Activated T-helper 1 cell treated with anti-CD3 and anti-CD28 coated beads, Interleukin-2, amount 50 U/mL, for 16 hours (primary cell): ENCODE measurements around the gene HTRA3.
A peak's percentile ranks its signal among the peaks of the same experiment; 100 is the strongest.

ENCODE experiments used
- DNase-seq, 2 donors: peaks; one replicate each; pipeline ENCODE4 v3.0.0-alpha.2; 2020; ENCODE audit warnings: low read depth in 1 of 2, low spot score in 1 of 2

HTRA3 gene

DNA sequence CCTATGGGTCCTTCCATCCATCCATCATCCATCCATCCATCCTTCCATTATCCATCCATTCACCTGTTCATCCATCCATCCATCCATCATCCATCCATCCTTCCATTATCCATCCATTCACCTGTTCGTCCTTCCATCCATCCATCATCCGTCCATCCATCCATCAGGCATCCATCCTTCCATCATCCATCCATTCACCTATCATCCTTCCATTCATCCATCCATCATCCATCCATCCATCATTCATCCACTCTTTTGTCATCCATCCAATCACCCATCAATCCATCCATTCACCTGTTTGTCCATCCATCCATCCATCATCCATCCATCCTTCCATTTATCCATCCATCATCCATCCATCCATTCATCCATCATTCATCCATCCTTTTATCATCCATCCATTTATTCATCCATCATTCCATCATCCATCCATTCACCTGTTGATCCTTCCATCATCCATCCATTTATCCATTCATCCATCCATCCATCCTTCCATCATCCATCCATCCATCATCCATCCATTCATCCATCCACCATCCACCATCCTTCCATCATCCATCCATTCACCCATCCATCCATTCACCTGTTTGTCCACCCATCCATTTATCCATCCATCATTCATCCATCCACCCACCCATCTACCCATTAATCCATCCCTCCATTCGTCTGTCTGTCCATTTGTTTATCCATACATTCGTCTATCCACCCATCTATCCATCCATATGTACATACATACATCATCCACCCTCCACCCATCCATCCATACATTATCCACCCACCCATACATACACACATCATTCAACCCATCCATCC is 35.7 kb upstream of the HTRA3 start:
- no peak for DNase-seq

GRCh38 chr4:8234715-8235114 is 34.8 kb upstream of the HTRA3 start:
- no peak for DNase-seq

GRCh38 chr4:8235224-8235623 is 34.3 kb upstream of the HTRA3 start:
- DNase-seq, result no peak

- no peak for DNase-seq
Observed at GRCh38 chr4:8235686-8236085, 33.9 kb upstream of the HTRA3 start.

DNA sequence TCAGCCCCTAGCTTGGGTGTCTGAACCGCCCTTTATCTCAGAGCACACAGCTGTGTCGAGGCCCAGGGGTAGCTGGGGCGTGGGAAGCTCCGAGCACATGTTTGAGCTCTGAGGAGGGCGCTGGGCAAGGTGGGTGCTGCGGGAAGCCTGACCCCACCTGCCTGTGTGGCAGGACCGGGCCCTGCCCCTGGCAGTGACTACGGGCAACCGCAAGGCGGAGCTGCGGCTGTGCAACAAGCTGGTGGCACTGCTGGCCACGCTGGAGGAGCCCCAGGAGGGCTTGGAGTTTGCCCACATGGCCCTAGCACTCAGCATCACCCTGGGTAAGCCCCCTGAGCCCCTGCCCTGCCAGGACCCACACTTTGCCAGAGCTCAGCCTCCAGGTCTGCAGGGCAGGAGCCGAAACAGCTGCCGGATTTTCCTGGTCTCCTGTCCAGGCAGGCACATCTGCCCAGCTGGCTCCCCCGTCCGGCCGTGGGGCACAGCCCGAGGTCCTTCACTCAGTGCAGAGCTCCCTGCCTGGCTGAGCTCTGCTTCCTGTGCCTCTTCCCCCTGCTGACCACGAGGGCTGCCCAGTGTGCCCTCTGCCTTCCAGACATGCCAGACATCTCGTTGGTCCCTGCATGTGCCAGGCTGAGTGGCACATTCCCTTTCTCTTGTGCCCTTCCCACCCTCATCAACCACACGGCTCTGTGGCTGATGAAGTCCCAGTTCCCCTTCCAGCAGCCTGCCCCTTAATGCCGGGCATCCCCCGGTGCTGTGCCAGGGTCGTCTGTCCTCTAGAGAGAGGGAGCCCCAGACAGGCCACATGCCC is 33.2 kb upstream of the HTRA3 start:
- no peak for DNase-seq

DNA sequence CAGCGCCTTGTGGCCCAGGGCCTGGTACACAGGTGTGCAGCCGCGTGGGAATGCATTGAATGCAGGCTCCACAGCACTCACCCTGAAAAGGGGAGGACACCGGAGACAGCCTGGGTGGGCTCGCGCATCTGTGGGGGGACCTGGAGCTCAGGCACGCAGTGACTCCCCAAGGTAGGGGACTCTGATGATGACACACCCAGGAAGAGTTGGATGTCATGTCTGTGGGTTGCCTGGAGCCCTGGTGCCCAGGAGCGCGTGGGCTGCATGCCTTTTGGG is 32.7 kb upstream of the HTRA3 start:
- DNase-seq, result no peak

GRCh38 chr4:8237256-8237989 is 32.1 kb upstream of the HTRA3 start:
- no peak for DNase-seq

DNA sequence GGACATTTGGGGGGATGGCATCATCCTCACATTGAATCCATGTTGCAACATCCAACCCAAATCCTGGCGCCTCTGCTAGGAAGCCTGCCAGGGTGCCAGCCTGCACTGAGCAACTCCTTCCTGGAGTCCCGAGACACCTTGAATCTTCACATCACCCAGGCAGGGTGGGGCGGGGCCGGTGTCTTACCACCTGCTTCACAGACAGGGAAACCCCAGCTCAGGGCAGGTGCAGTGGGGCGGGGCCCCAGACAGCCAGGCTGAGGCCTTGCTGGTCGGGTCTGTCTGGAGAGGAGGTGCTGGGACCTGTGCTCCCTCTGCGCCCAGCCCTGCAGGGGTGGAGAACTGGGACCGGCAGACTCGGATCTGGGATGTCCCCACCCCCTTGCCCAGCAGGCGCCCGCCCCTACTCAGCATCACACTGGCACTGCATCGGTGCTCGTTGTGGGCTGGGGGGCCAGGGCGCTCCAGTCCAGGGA is 31.5 kb upstream of the HTRA3 start:
- DNase-seq, result no peak

GRCh38 chr4:8238515-8239053 is 31.0 kb upstream of the HTRA3 start:
- DNase-seq, result no peak

DNA sequence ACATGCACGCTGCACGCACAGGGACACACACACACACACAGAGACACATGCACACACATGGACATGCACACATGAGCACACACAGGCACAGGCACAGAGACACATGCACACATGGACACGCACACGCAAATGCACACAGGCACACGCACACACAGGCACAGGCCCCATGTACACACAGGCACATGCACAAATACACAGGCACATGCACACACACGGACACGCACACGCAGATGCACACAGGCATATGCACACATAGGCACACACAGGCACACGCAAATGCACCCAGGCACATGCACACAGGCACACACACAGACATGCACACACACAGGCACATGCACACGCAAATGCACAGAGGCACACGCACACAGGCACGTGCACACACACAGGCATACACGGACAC is 30.3 kb upstream of the HTRA3 start:
- no peak for DNase-seq

DNA sequence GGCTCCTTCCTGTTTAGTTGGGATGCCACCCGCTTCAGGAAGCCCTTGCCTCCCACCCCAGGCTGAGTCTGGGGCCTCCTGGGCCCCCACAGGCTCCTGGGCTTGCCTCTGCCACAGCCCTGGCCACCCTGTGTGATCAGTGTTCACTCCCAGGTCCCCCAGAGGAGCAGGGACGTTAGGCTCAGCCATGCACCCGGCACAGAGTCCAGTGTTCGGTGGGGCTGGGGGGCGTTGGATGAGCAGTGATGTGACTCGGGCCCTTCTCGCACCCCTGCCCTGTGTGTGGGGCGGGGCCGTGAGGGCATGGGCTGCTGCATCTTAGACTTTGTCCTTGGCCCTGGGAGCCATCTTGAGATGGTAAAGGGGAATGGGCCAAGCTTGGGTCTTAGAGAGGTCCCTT is 29.9 kb upstream of the HTRA3 start:
- no peak for DNase-seq

GRCh38 chr4:8240211-8241041 is 29.1 kb upstream of the HTRA3 start:
- DNase-seq, result no peak

- no peak for DNase-seq
Observed at GRCh38 chr4:8241211-8241779, 28.3 kb upstream of the HTRA3 start.

GRCh38 chr4:8241895-8242696 is 27.5 kb upstream of the HTRA3 start:
- peak; percentile 63 to 80 for DNase-seq

GRCh38 chr4:8242782-8243560 is 26.6 kb upstream of the HTRA3 start:
- DNase-seq, result no peak

DNA sequence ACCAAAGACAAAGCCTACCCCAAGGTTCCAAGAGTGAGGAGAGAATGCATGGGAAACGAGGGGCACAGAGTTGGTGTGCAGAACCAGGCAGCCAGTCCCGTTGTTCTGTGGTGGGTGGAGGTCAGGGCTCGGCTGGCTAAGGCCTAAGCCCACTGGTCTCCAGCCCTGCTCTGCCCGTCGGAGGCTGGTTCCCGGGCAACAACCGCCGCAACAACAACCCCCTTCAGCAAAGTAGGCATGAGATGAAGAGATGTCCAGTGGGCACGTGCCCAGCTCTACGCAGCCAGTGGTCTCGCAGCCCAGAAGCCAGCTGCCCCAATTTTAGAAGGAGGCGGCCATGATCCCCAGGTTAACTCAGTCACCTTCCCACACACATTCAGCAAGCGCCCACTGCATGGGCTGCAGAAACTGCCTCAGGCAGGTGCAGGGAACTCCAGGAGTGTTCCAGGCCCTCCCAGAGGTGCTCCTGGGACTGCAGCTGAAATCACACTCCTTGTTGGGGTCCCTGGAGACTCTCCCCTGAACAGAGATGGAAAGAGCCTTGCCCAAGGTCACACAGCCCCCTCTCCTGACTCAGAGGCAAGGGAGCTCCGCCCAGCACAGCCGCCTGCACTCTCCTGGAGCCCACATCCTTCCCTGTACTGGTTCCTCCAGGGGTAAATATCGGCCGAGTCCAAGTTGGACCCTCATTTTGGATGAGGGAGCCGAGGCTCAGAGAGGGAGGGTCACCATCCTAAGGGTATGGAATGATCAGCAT is 25.4 kb upstream of the HTRA3 start:
- DNase-seq, result no peak

DNA sequence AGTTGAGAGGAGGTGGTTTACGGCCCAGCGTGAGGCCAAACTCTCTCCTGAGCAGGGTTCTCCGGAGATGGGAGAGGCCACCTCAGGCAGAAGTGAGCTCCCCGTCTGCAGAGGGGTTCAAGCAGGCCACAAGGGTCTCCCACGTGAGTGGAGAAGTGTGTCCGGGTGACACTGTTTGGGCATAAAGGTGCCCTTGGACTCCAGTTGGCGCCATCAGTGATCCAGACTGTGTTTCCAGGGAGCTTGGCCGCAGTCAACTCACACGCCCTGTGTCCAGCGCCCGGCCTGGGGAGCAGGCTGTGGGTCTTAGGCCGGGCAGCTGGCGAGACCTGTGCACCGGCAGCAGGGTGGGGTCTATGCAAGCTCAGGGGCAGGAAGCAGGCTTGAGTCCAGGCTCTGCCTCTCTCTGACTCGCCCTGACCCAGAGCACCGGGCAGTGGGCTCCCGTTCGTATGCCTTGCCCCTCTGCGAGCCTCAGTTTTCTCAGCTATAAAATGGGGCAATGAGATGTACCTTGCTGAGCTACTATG is 24.6 kb upstream of the HTRA3 start:
- no peak for DNase-seq
